H9 (cell line): ENCODE measurements around the gene CCSER2. TPM values are rescaled to one million over a fixed set of nuclear protein-coding genes. Genes with fewer than 3 reads are reported as not detected.
A peak's percentile ranks its signal among the peaks of the same experiment; 100 is the strongest.

Source experiments
- DNase-seq: peaks from one replicate; pipeline ENCODE4 v3.0.0-alpha.2; 2017
- H2AFZ ChIP-seq: one replicate; pipeline ENCODE4 v1.6.1; 2013; ENCODE audit warnings: mild to moderate bottlenecking, low read length, control low read depth, moderate library complexity
- H2AK5ac ChIP-seq: 2 replicates; pipeline ENCODE4 v1.6.1; 2013; ENCODE audit warnings: low read length, control low read depth, mixed read lengths; ENCODE audit not compliant: insufficient read length
- H2BK120ac ChIP-seq: one replicate; pipeline ENCODE4 v1.6.1; 2013; ENCODE audit warnings: low read depth, mild to moderate bottlenecking, low read length, control low read depth, inconsistent platforms; ENCODE audit not compliant: poor library complexity, severe bottlenecking
- H2BK12ac ChIP-seq: 2 replicates; pipeline ENCODE4 v1.6.1; 2013; ENCODE audit warnings: low read length, control low read depth, mixed read lengths, low read depth; ENCODE audit not compliant: insufficient read length
- H2BK15ac ChIP-seq: 2 replicates; pipeline ENCODE4 v1.6.1; 2013; ENCODE audit warnings: low read depth, low read length, control low read depth
- H2BK20ac ChIP-seq: one replicate; pipeline ENCODE4 v1.6.1; 2013; ENCODE audit warnings: low read depth, mild to moderate bottlenecking, low read length, control low read depth, inconsistent platforms; ENCODE audit not compliant: poor library complexity, severe bottlenecking
- H2BK5ac ChIP-seq: 2 replicates; pipeline ENCODE4 v1.6.1; 2013; ENCODE audit warnings: low read length, control low read depth, mixed read lengths; ENCODE audit not compliant: insufficient read length
- H3K14ac ChIP-seq: 2 replicates; pipeline ENCODE4 v1.6.1; 2013; ENCODE audit warnings: low read length, control low read depth; ENCODE audit not compliant: insufficient read depth
- H3K18ac ChIP-seq: 2 replicates; pipeline ENCODE4 v1.6.1; 2013; ENCODE audit warnings: low read depth, mild to moderate bottlenecking, mixed read lengths, low read length, control low read depth; ENCODE audit not compliant: insufficient read length
- H3K23ac ChIP-seq: 2 replicates; pipeline ENCODE4 v1.6.1; 2013; ENCODE audit warnings: low read length, control low read depth, mixed read lengths, low read depth; ENCODE audit not compliant: insufficient read length
- H3K23me2 ChIP-seq: 2 replicates; pipeline ENCODE4 v1.6.1; 2013; ENCODE audit warnings: low read depth, mild to moderate bottlenecking, mixed read lengths, low read length, control low read depth; ENCODE audit not compliant: insufficient read length, poor library complexity, severe bottlenecking
- H3K27ac ChIP-seq: 2 replicates; pipeline ENCODE4 v1.5.1; 2013; ENCODE audit warnings: low read length, control low read depth, mixed read lengths, low read depth; ENCODE audit not compliant: insufficient read length
- H3K27me3 ChIP-seq: 2 replicates; pipeline ENCODE4 v1.6.1; 2013; ENCODE audit warnings: low read length, control low read depth, inconsistent platforms; ENCODE audit not compliant: insufficient read depth
- H3K4ac ChIP-seq: 2 replicates; pipeline ENCODE4 v1.6.1; 2013; ENCODE audit warnings: low read depth, mild to moderate bottlenecking, control low read depth, inconsistent platforms, low read length, moderate library complexity
- H3K4me1 ChIP-seq: 2 replicates; pipeline ENCODE4 v1.6.1; 2013; ENCODE audit warnings: low read length, control low read depth, inconsistent platforms; ENCODE audit not compliant: insufficient read depth
- H3K4me2 ChIP-seq: 2 replicates; pipeline ENCODE4 v1.6.1; 2013; ENCODE audit warnings: low read length, control low read depth, mixed read lengths; ENCODE audit not compliant: insufficient read length, insufficient read depth
- H3K56ac ChIP-seq: 2 replicates; pipeline ENCODE4 v1.6.1; 2013; ENCODE audit warnings: low read depth, mild to moderate bottlenecking, mixed read lengths, low read length, control low read depth; ENCODE audit not compliant: insufficient read length
- H3K79me1 ChIP-seq: 2 replicates; pipeline ENCODE4 v1.6.1; 2013; ENCODE audit warnings: low read depth, mild to moderate bottlenecking, moderate library complexity, low read length, control low read depth, inconsistent platforms; ENCODE audit not compliant: insufficient read depth, poor library complexity, severe bottlenecking
- H3K79me2 ChIP-seq: 2 replicates; pipeline ENCODE4 v1.6.1; 2013; ENCODE audit warnings: low read length, control low read depth, inconsistent platforms; ENCODE audit not compliant: insufficient read depth
- H3K9ac ChIP-seq: 2 replicates; pipeline ENCODE4 v1.6.1; 2013; ENCODE audit warnings: low read length, control low read depth, mixed read lengths; ENCODE audit not compliant: insufficient read length; ENCODE audit errors: extremely low read depth
- H3K9me3 ChIP-seq: one replicate; pipeline ENCODE4 v1.6.1; 2013; ENCODE audit warnings: low read depth, low read length, inconsistent platforms; ENCODE audit not compliant: control insufficient read depth
- H3T11ph ChIP-seq: one replicate; pipeline ENCODE4 v1.6.1; 2013; ENCODE audit warnings: mild to moderate bottlenecking, low read length, control low read depth, inconsistent platforms
- H4K20me1 ChIP-seq: one replicate; pipeline ENCODE4 v1.6.1; 2013; ENCODE audit not compliant: control insufficient read depth, insufficient read length, insufficient read depth
- H4K5ac ChIP-seq: 2 replicates; pipeline ENCODE4 v1.6.1; 2013; ENCODE audit warnings: low read depth, mild to moderate bottlenecking, mixed read lengths, low read length, control low read depth; ENCODE audit not compliant: insufficient read length
- H4K8ac ChIP-seq: replicated peaks from 2 replicates; pipeline ENCODE4 v1.6.1; 2013; ENCODE audit warnings: low read length, control low read depth, mixed read lengths, low read depth; ENCODE audit not compliant: insufficient read length
- H4K91ac ChIP-seq: 2 replicates; pipeline ENCODE4 v1.6.1; 2013; ENCODE audit warnings: low read depth, mild to moderate bottlenecking, moderate library complexity, mixed read lengths, low read length, control low read depth; ENCODE audit not compliant: insufficient read length
- H3K27ac Mint-ChIP-seq, 3 experiments: 2 replicates in 2 of 3; 3 replicates in 1 of 3; pipeline ENCODE4 v1.8.0; 2020 to 2021; ENCODE audit warnings: mixed read lengths in 3 of 3, mild to moderate bottlenecking in 1 of 3, moderate library complexity in 1 of 3
- H3K27me3 Mint-ChIP-seq: 2 replicates; pipeline ENCODE4 v1.8.0; 2021; ENCODE audit warnings: low read depth, mild to moderate bottlenecking, moderate library complexity, mixed read lengths
- H3K36me3 Mint-ChIP-seq, 3 experiments: 2 replicates in 2 of 3; 3 replicates in 1 of 3; pipeline ENCODE4 v1.8.0; 2020 to 2021; ENCODE audit warnings: low read depth in 3 of 3, mixed read lengths in 3 of 3; ENCODE audit not compliant: insufficient read depth in 1 of 3
- H3K4me1 Mint-ChIP-seq, 2 experiments: 2 replicates each; pipeline ENCODE4 v1.8.0; 2020; ENCODE audit warnings: mixed read lengths in 2 of 2
- H3K4me3 Mint-ChIP-seq, 2 experiments: 2 replicates in 1 of 2; 3 replicates in 1 of 2; pipeline ENCODE4 v1.8.0; 2020 to 2021; ENCODE audit warnings: mild to moderate bottlenecking in 2 of 2, mixed read lengths in 2 of 2, moderate library complexity in 1 of 2
- H3K9me3 Mint-ChIP-seq, 2 experiments: 2 replicates in 1 of 2; 3 replicates in 1 of 2; pipeline ENCODE4 v1.8.0; 2020; ENCODE audit warnings: mild to moderate bottlenecking in 2 of 2, mixed read lengths in 2 of 2, moderate library complexity in 1 of 2
- WGBS: extraction: QIAGEN DNeasy Blood & Tissue Kit; methylation state at CpG from one replicate; pipeline ENCODE4 v1.1.7; 2013; ENCODE audit warnings: missing lambda C conversion rate, low lambda C conversion rate, mixed read lengths; ENCODE audit not compliant: insufficient read length; ENCODE audit errors: extremely low coverage; 5-methylcytosine and 5-hydroxymethylcytosine counted together
- total RNA-seq: library from RNA; stranded (reverse); gene quantifications from 2 replicates; pipeline ENCODE4 v1.2.1, GENCODE V29; 2021
- TF ChIP-seq, protein P1 (sequence below): fragments of 200-600 bp; sonication (generic); conservative IDR thresholded peaks from 3 replicates; pipeline ENCODE4 v1.8.0; 2021; ENCODE audit warnings: antibody characterized with exemption, mild to moderate bottlenecking

Gene CCSER2
- total RNA-seq, 1 experiment from 2014 or later: 22.2 TPM

DNA sequence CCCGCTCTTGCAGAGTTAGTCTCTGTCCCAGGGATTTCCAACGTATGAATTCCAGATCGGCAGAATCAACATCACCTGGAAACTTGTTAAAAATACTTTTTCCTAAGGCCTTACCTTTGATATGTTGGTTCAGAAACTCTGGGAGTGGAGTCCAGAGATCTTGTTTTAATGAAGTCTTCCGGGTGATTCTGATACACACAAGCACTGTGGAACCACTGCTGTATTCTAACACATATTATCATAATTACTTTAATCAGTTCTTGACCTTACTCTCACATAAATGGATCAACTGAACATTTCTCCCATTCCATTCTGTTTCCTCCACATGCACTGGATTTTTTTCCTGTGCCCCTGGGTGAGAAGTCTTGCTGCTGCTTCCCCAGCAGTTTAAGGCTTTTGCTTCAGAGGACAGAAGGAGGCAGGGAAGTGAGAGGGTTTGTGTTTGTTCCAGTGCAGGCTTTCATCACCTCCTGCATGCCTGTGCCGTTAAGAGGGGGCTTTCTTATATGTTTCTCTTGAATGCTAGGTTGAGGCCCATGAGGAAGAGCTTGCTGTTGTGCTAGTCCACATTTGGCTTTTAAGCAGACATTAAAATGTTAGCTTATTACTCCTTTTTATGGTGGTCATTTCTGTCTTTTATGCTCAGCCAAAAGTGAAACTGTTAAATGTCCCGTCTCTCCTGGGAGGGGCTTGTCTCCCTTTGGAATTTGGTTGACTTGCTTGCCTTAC lies 32.4 kb downstream of the CCSER2 start:
- H2BK15ac ChIP-seq: no peak overlapping the region
- H3K79me2 ChIP-seq: peaks cover 11% of the 10 kb centered on the region; the same call in 1 of the 2 replicates
- DNase-seq: no peak
- Mint-ChIP-seq H3K4me3 (no peak overlapping the region), H3K4me1 (peaks cover 14 to 16% of the 10 kb centered on the region in 2 experiments), H3K36me3 (peaks cover 0 to 6% (median 2%) of the 10 kb centered on the region in 3 experiments; a peak in 3 of 7 replicates), H3K27me3 (no peaks in the 10 kb centered on the region), H3K9me3 (no peaks in the 10 kb centered on the region), H3K27ac (peak overlapping the region in 1 of 3 experiments; percentile 84; a peak in 3 of 7 replicates)
- H2BK120ac ChIP-seq: no peak overlapping the region
- H3T11ph ChIP-seq: no peak overlapping the region
- no peak overlapping the region for H3K4me2 ChIP-seq
- no peak overlapping the region for H3K14ac ChIP-seq
- H2BK20ac ChIP-seq: no peak overlapping the region
- H3K4ac ChIP-seq: no peak overlapping the region
- TF ChIP-seq, protein P1, sequence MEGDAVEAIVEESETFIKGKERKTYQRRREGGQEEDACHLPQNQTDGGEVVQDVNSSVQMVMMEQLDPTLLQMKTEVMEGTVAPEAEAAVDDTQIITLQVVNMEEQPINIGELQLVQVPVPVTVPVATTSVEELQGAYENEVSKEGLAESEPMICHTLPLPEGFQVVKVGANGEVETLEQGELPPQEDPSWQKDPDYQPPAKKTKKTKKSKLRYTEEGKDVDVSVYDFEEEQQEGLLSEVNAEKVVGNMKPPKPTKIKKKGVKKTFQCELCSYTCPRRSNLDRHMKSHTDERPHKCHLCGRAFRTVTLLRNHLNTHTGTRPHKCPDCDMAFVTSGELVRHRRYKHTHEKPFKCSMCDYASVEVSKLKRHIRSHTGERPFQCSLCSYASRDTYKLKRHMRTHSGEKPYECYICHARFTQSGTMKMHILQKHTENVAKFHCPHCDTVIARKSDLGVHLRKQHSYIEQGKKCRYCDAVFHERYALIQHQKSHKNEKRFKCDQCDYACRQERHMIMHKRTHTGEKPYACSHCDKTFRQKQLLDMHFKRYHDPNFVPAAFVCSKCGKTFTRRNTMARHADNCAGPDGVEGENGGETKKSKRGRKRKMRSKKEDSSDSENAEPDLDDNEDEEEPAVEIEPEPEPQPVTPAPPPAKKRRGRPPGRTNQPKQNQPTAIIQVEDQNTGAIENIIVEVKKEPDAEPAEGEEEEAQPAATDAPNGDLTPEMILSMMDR: no peak
- no peaks in the 10 kb centered on the region for H3K27me3 ChIP-seq
- no peak overlapping the region for H3K56ac ChIP-seq
- H4K5ac ChIP-seq: no peak overlapping the region
- no peak overlapping the region for H3K18ac ChIP-seq
- H3K79me1 ChIP-seq: no peaks in the 10 kb centered on the region
- H3K23me2 ChIP-seq: no peaks in the 10 kb centered on the region
- WGBS: no CpG with 5 or more reads among the region's 6 CpGs
- no peak overlapping the region for H4K8ac ChIP-seq
- H2AK5ac ChIP-seq: no peak overlapping the region
- no peaks in the 10 kb centered on the region for H3K4me1 ChIP-seq
- H4K91ac ChIP-seq: no peak overlapping the region
- no peak overlapping the region for H3K23ac ChIP-seq
- no peaks in the 10 kb centered on the region for H4K20me1 ChIP-seq
- H2BK5ac ChIP-seq: no peak overlapping the region
- H3K9me3 ChIP-seq: no peaks in the 10 kb centered on the region
- no peak overlapping the region for H2AFZ ChIP-seq
- H3K27ac ChIP-seq: no peak overlapping the region
- H3K9ac ChIP-seq: no peak overlapping the region
- no peak overlapping the region for H2BK12ac ChIP-seq
